GM21786 (cell line): Measurements from ENCODE around the gene RNH1.
"Not testable (repeated sequence)": the region's sequence is repeated elsewhere in the genome, so short reads cannot be mapped to it uniquely, and the experiment has no call there.

Experiments
- ATAC-seq: cut with Tn5 transposase; IDR thresholded peaks from one replicate; pipeline ENCODE4 v1.9.1; 2021; ENCODE audit not compliant: unreplicated experiment

Gene RNH1

DNA sequence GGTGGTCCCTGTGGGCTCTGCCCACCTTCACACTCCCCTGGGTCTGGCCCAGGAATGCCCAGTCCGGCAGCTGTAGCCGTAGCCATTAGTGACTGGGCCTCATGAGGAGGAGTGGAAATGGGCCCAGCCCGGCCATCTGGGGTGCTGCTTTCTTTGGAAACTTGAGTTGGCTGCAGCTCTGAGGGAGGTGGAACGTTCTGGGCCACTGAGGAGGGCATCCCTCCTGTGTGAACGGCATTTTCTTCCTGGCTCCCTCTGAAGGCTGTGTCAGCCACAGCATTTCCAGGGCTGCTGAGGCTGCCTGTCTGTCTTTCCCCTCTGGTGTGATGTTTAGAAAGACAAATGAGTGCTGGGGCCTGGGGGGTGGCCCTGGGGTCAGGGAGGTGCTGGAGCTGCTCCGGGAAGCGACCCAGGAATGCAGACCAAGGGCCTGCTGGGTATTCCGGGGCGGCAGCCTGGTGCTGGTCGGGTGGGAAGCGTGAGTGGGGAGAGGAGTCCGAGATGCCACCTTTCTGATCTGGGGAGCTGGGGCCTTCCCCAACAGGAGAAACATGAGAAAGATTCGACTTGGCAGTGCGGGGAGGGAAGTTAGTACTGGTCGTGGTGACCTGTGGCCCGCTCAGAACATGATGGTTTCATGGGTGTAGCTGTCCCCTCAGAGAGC is 29.9 kb downstream of the RNH1 start:
- no peak for ATAC-seq

- ATAC-seq: no peak
Observed at GRCh38 chr11:476416-476815, 30.6 kb downstream of the RNH1 start.

GRCh38 chr11:475941-476340 is 31.1 kb downstream of the RNH1 start:
- no peak for ATAC-seq

GRCh38 chr11:474914-475506 is 32.0 kb downstream of the RNH1 start:
- ATAC-seq: no peak

DNA sequence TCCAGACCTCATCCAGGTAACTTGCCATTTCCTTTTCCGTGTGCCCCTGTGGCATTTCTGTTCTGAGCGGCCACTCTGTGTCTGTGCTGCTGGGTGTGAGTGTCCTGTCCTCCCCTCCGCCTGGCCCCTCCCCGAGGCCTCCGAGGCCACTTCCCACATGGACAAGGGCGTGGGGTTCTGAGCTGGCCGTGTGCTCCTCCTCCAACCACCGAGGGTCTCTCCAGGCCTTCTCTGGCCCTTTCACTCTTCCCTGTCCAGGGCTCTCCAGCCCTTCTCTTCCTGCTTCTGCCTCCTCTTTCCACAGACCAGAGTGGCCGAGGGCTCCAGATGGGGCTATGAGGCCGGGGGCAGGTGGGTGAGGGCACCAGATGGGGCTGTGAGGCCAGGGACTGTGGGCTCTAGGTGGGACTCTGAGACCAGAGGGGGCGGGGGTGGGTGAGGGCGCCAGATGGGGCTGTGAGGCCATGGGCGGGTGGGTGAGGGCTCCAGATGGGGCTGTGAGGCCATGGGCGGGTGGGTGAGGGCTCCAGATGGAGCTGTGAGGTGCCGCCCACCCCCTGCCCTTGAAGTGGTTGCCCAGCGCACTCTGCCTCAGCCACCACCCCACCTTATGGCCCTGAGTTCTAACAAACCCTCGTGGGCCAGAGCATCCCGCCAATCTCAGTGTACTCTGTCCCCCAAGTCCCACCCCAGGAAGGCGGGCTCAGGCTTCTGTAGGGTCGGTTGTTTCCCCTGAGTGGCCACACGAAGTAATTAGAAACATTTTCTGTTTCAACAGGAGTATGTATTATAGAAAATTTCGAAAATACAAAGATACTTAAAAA is 32.9 kb downstream of the RNH1 start:
- no peak for ATAC-seq

DNA sequence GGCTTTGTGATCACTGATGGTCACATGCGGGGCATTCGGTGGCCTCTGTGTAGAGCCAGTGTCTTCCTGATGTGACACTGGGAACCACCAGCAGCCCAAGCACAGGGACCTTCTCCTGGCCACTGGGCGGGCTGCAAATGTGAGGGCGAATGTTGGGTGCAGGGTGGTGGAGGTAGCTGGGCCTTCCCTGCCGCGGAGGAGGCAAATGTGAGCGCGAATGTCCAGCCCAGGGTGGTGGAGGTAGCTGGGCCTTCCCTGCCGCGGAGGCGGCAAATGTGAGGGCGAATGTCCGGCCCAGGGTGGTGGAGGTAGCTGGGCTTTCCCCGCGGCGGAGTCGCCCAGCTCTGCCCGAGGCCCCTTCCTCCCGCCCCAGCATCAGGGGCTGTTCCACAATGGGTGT is 33.6 kb downstream of the RNH1 start:
- no peak for ATAC-seq

DNA sequence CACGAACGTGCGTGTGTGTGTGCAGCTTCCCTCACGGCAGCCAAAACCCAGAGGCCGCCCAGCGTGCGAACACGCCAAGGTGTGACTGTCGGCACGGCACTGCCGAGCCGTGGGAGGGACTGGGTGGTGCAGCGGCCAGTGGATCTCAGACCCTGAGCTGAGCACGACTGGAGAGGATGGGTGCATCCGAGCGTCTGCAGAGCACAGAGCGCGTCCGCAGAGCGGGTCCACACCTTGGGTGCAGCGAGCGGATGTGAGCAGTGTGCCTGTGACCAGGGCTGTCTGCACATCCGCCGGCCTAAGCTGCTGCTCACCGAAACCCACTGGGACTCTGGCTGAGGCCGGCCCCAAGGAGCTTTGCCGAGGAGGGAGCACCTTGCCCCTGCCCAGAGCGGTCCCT is 34.2 kb downstream of the RNH1 start:
- no peak for ATAC-seq

GRCh38 chr11:472272-472671 is 34.8 kb downstream of the RNH1 start:
- no peak for ATAC-seq

DNA sequence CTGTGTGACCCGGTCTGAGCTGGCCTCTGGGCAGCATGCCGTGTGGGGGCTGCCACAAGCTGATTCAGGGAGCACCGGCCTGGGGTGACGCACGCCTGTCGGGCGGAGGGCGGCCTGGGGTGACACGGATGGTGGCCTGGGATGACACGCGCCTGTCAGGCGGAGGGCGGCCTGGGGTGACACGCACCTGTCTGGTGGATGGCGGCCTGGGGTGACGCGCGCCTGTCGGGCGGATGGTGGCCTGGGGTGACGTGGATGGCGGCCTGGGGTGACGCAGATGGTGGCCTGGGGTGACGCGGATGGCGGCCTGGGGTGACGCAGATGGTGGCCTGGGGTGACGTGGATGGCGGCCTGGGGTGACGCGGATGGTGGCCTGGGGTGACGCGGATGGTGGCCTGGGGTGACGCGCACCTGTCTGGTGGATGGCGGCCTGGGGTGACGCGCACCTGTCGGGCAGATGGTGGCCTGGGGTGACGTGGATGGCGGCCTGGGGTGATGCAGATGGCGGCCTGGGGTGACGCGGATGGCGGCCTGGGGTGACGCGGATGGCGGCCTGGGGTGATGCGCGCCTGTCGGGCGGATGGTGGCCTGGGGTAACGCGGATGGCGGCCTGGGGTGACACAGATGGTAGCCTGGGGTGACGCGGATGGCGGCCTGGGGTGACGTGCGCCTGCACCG is 35.4 kb downstream of the RNH1 start:
- ATAC-seq: no peak

- ATAC-seq: no peak
Observed at GRCh38 chr11:469684-470560, 37.1 kb downstream of the RNH1 start.

GRCh38 chr11:469026-469683 is 37.9 kb downstream of the RNH1 start:
- ATAC-seq: not testable (repeated sequence)

GRCh38 chr11:468493-468892 is 38.5 kb downstream of the RNH1 start:
- no peak for ATAC-seq

DNA sequence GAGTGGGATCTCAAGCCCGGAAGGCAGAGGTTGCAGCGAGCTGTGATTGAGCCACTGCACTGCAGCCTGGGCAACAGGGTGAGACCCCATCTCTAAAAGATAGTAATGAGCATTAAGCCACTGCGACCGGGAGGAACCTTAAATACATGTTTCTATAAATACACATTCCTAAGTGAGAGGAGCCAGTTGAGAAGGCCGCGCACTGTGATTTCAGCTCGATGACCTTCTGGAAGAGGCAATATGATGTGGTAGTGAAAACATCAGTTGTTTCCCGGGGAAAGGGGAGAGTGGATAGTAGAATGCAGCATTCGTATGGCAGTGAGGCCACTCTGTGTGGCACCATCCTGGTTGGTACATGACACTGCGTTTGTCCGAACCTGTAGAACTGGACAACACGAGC is 39.0 kb downstream of the RNH1 start:
- ATAC-seq: no peak

GRCh38 chr11:465896-466530 is 41.0 kb downstream of the RNH1 start:
- no peak for ATAC-seq

GRCh38 chr11:464316-464715 is 42.7 kb downstream of the RNH1 start:
- no peak for ATAC-seq

DNA sequence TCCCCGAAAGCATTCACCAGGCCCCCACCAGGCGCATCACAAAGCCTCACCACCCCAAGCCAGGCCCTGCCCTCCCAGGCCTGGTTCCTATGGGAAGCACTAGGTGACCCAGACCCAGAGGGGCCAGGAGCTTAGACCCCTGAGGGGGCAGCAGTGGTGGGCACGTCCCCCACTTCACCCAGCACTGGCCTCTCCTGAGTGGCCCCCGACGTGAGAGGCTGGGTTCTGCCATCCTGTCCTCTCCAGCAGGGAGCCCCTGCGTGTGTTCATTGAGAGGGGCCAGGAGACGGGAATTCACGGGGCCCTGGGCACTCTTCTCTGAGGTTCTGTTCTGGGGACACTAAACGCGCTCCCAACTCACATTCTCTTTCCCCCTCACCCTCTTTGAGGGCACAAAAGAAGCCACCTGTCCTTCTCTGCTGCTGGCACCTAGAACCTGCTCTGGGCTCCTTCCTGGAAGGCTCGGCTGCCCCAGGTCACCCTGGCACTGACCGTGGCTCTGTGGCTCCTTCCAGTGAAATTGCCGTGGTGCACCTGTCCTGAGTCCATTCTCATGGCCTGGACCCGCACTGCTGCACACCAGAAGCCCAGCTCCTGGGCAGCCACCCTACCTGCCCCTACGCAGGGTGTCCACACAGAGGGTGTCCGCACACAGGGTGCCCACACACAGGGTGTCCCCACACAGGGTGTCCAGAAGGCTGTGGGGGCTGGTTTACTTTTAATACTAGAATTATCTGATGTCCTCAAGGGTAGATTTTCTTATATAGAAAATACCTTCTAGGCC is 44.7 kb downstream of the RNH1 start:
- no peak for ATAC-seq

- no peak for ATAC-seq
Observed at GRCh38 chr11:461626-462025, 45.4 kb downstream of the RNH1 start.

GRCh38 chr11:460331-461199 is 46.5 kb downstream of the RNH1 start:
- ATAC-seq: no peak
